Fibroblast of lung (primary cell): ENCODE data around the gene TMBIM6. TPM values are rescaled to one million over a fixed set of nuclear protein-coding genes. Genes with fewer than 3 reads are reported as not detected.

ENCODE experiments used
- DNase-seq, 2 donors: peaks; one replicate each; pipeline versions ENCODE4 v3.0.0 to v3.0.0-alpha.2; 2010; ENCODE audit warnings: low read depth in 2 of 2
- H2AFZ ChIP-seq: 2 replicates; pipeline ENCODE4 v1.5.1; 2012; ENCODE audit warnings: low read length, control low read depth, inconsistent platforms
- H3K27ac ChIP-seq: 2 replicates; pipeline ENCODE4 v1.5.1; 2011; ENCODE audit warnings: low read length, control low read depth; ENCODE audit not compliant: insufficient read depth
- H3K27me3 ChIP-seq: 2 replicates; pipeline ENCODE4 v1.5.1; 2011; ENCODE audit warnings: mild to moderate bottlenecking, low read length; ENCODE audit not compliant: control insufficient read depth, insufficient read depth
- H3K36me3 ChIP-seq: 2 replicates; pipeline ENCODE4 v1.5.1; 2011; ENCODE audit warnings: low read length; ENCODE audit not compliant: control insufficient read depth, insufficient read depth
- H3K4me1 ChIP-seq: 2 replicates; pipeline ENCODE4 v1.5.1; 2011; ENCODE audit warnings: low read length; ENCODE audit not compliant: control insufficient read depth, insufficient read depth; ENCODE audit errors: extremely low read depth
- H3K4me2 ChIP-seq: 2 replicates; pipeline ENCODE4 v1.5.1; 2011; ENCODE audit warnings: low read length, control low read depth; ENCODE audit not compliant: insufficient read depth; ENCODE audit errors: extremely low read depth
- H3K4me3 ChIP-seq, 4 experiments: fragments of 200-600 bp in 1 of 4; sonication (generic) in 1 of 4; replicated peaks in 1 of 4; 2 replicates each; pipeline ENCODE4 v1.5.1; 2011 to 2016; ENCODE audit warnings: low read length in 4 of 4, low read depth in 3 of 4, mild to moderate bottlenecking in 3 of 4, control low read depth in 2 of 4, inconsistent platforms in 1 of 4, mixed read lengths in 1 of 4; ENCODE audit not compliant: insufficient read depth in 1 of 4; ENCODE audit errors: control extremely low read depth in 1 of 4
- H3K79me2 ChIP-seq: 2 replicates; pipeline ENCODE4 v1.5.1; 2012; ENCODE audit warnings: mild to moderate bottlenecking, low read length, inconsistent platforms; ENCODE audit not compliant: control insufficient read depth, insufficient read depth
- H3K9ac ChIP-seq: 2 replicates; pipeline ENCODE4 v1.5.1; 2011; ENCODE audit warnings: mild to moderate bottlenecking, low read length, control low read depth; ENCODE audit not compliant: insufficient read depth
- H3K9me3 ChIP-seq: 2 replicates; pipeline ENCODE4 v1.5.1; 2012; ENCODE audit warnings: low read depth, low read length; ENCODE audit not compliant: control insufficient read depth, insufficient read depth
- H4K20me1 ChIP-seq: 2 replicates; pipeline ENCODE4 v1.5.1; 2011; ENCODE audit warnings: low read length; ENCODE audit not compliant: control insufficient read depth, insufficient read depth; ENCODE audit errors: extremely low read depth
- EZH2 ChIP-seq: IDR thresholded peaks from 2 replicates; pipeline ENCODE4 v1.5.1; 2012; ENCODE audit warnings: low read length, control low read depth, mild to moderate bottlenecking; ENCODE audit errors: missing control alignments
- polyA plus RNA-seq, 2 donors: library from polyadenylated mRNA; depleted of rRNA in 1 of 2; stranded (reverse) in 1 of 2; unstranded in 1 of 2; fragments of >200 nt; gene quantifications; 2 replicates each; pipeline ENCODE4 v1.2.1, GENCODE V29; 2011 to 2012; ENCODE audit warnings: missing spikeins in 1 of 2
- total RNA-seq: library from RNA; depleted of rRNA; stranded (reverse); fragments of >200 nt; gene quantifications from 2 replicates; pipeline ENCODE4 v1.2.1, GENCODE V29; 2014
- TF ChIP-seq, protein P1 (sequence below), 2 donors: IDR thresholded peaks in 1 of 2; conservative IDR thresholded peaks in 1 of 2; 1 replicate in 1 of 2; 2 replicates in 1 of 2; pipeline ENCODE4 v1.5.1; 2011 to 2012; ENCODE audit warnings: low read length in 2 of 2, control low read depth in 1 of 2, inconsistent platforms in 1 of 2, low read depth in 1 of 2, mild to moderate bottlenecking in 1 of 2

TMBIM6 gene
- total and polyA plus RNA-seq, 2 donors (not counting 1 experiment from before 2014, with no cell fraction given): 432 to 879 TPM

DNA sequence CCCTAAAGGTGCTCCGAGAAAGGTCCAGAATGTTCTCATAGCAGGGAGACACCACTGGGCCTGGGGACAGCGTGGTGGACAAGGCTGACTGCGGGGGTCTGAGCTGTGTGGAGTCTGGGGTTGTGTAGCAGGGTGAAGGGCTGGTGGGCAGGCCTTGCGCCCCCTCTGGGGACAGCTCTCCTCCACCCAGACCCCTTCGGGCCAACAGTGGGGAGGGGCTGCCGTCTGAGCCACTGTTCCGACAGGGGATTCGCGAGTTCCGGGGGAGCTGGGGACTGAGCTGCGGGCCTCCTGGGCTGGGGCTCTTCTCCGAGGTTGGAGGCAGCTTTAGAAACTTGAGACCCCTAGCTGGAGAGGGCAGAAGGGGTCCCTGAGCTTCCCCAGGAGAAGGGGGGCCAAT lies 54.8 kb downstream of the TMBIM6 start:
- TF ChIP-seq, protein P1, sequence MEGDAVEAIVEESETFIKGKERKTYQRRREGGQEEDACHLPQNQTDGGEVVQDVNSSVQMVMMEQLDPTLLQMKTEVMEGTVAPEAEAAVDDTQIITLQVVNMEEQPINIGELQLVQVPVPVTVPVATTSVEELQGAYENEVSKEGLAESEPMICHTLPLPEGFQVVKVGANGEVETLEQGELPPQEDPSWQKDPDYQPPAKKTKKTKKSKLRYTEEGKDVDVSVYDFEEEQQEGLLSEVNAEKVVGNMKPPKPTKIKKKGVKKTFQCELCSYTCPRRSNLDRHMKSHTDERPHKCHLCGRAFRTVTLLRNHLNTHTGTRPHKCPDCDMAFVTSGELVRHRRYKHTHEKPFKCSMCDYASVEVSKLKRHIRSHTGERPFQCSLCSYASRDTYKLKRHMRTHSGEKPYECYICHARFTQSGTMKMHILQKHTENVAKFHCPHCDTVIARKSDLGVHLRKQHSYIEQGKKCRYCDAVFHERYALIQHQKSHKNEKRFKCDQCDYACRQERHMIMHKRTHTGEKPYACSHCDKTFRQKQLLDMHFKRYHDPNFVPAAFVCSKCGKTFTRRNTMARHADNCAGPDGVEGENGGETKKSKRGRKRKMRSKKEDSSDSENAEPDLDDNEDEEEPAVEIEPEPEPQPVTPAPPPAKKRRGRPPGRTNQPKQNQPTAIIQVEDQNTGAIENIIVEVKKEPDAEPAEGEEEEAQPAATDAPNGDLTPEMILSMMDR (conservative IDR thresholded peaks at IDR 0.05 in 1 of 2, IDR thresholded peaks at IDR 0.05 in 1 of 2; ENCODE audit: low read depth in 1 of 2, low read length in 2 of 2): no peak
- no peak for TF ChIP-seq EZH2
- no peak overlapping the region for H2AFZ ChIP-seq
- no peak overlapping the region for H3K9ac ChIP-seq
- no peak overlapping the region for H3K4me3 ChIP-seq
- no peaks in the 10 kb centered on the region for H3K4me1 ChIP-seq
- H4K20me1 ChIP-seq: no peaks in the 10 kb centered on the region
- no peak overlapping the region for H3K27ac ChIP-seq
- H3K27me3 ChIP-seq: no peaks in the 10 kb centered on the region
- DNase-seq: no peak
- no peak overlapping the region for H3K4me2 ChIP-seq
- peaks cover 14% of the 10 kb centered on the region for H3K36me3 ChIP-seq
- H3K9me3 ChIP-seq: no peaks in the 10 kb centered on the region
- no peaks in the 10 kb centered on the region for H3K79me2 ChIP-seq

DNA sequence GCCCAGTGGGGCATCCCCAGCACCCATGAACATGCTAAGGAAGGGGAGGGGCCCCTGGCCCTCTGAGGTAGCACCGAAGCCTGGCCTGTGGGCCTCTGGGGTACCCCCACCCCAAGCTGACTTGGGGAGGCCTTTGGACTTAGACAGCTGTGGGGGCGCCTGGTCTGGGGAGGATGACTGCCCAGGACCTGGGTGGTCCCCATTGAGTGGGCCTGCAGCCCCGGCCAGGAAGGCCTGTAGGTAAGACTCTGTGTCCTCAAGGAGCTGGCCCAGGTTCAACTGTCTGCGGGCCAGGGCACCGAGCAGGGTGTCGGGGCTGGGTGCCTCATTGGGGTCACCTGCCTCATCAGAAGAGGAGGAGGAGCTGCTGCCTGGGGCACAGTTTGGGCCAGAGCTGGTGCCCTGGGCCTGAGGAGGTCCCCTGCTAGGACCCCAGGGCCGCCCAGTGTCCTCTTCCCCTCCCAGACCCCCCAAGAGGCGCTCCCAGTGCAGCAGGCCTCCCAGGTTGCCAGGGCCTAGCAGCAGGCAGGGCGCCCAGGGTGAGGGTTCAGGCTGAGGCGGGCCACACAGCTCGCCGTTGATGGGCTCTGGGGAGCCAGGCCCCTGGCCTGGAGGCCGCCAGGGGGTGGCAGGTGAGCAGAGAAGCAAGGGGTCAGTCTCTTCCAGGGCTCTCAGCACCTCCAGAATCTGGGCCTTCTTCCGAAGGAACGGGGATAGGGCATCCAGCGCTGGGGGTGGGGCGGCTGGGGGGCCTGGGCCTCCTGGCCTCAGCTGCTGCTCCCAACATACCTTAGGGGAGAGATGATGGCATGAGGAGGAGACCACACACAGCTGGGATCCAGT lies 55.5 kb downstream of the TMBIM6 start:
- no peak overlapping the region for H2AFZ ChIP-seq
- no peaks in the 10 kb centered on the region for H4K20me1 ChIP-seq
- H3K79me2 ChIP-seq: no peaks in the 10 kb centered on the region
- no peak overlapping the region for H3K9ac ChIP-seq
- no peaks in the 10 kb centered on the region for H3K4me1 ChIP-seq
- TF ChIP-seq EZH2: no peak
- TF ChIP-seq, protein P1 (conservative IDR thresholded peaks at IDR 0.05 in 1 of 2, IDR thresholded peaks at IDR 0.05 in 1 of 2; ENCODE audit: low read depth in 1 of 2, low read length in 2 of 2): no peak
- no peak overlapping the region for H3K4me3 ChIP-seq
- no peak overlapping the region for H3K4me2 ChIP-seq
- H3K27ac ChIP-seq: no peak overlapping the region
- no peak for DNase-seq
- H3K9me3 ChIP-seq: no peaks in the 10 kb centered on the region
- no peaks in the 10 kb centered on the region for H3K27me3 ChIP-seq
- peaks cover 19% of the 10 kb centered on the region for H3K36me3 ChIP-seq

DNA sequence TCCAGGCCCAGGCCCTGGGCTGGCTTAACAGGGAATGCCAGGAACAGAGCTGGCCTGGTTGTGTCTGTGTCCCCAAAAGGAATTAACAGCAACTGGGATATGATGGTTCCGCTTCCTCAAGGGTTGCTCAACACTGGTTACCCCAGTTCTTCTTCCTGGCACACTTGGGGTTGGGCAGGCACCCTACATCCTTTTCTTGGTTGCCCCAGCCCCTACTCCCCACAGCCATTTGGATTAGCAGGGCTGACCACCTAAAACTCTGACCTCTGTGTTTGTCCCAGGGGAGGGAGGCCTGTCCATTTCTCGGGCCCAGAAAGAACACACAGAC lies 56.1 kb downstream of the TMBIM6 start:
- TF ChIP-seq, protein P1 (conservative IDR thresholded peaks at IDR 0.05 in 1 of 2, IDR thresholded peaks at IDR 0.05 in 1 of 2; ENCODE audit: low read depth in 1 of 2, low read length in 2 of 2): no peak
- TF ChIP-seq EZH2: no peak
- Histone ChIP-seq H3K4me3 (no peak overlapping the region), H4K20me1 (no peaks in the 10 kb centered on the region), H3K9ac (no peak overlapping the region), H3K4me1 (no peaks in the 10 kb centered on the region), H3K27ac (no peak overlapping the region), H3K4me2 (no peak overlapping the region), H2AFZ (no peak overlapping the region), H3K79me2 (no peaks in the 10 kb centered on the region), H3K27me3 (no peaks in the 10 kb centered on the region), H3K36me3 (peaks cover 18% of the 10 kb centered on the region), H3K9me3 (no peaks in the 10 kb centered on the region)
- DNase-seq: no peak
